NOMO-1 treated with DMSO at 0.1 percent for 48 hours (cell line): ENCODE results near the gene NRXN2.
A peak's percentile ranks its signal among the peaks of the same experiment; 100 is the strongest.

ENCODE experiments used
- DNase-seq: peaks from one replicate; lab custom pipeline; 2025; ENCODE audit not compliant: unreplicated experiment; lab: John Stamatoyannopoulos, UW

The NRXN2 gene

GRCh38 chr11:64594159-64594939 is 128.6 kb downstream of the NRXN2 start:
- DNase-seq, result no peak

GRCh38 chr11:64593156-64594105 is 129.6 kb downstream of the NRXN2 start:
- no peak for DNase-seq

- DNase-seq, result no peak
Observed at GRCh38 chr11:64592656-64593055, 130.3 kb downstream of the NRXN2 start.

DNA sequence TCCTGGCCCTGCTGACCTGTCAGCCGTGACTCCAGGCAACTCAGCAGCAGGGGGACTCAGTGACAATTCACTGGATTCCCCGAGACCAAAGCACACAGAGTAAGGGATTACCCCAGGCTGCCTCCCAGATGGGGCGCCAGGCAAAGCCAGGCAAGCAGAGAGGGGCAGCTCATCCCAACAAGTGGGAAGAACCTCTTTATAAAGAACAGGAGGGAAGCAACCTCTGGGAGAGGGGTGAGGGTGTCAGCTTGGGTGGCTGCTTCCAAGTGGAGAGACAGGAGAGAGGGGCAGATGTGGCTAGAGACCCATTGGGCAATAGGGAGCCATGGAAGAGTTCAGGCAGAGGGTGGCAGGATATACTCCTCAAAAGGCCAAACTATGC is 130.8 kb downstream of the NRXN2 start:
- no peak for DNase-seq

- no peak for DNase-seq
Observed at GRCh38 chr11:64591257-64592233, 131.5 kb downstream of the NRXN2 start.

- no peak for DNase-seq
Observed at GRCh38 chr11:64590763-64591221, 132.2 kb downstream of the NRXN2 start, which contains the start of gene SLC22A12. SLC22A12 (plus strand) TSS chr11:64591220; CDS start chr11:64591557, 337 bp downstream.

- no peak for DNase-seq
Observed at GRCh38 chr11:64588701-64589100, 134.3 kb downstream of the NRXN2 start.

DNA sequence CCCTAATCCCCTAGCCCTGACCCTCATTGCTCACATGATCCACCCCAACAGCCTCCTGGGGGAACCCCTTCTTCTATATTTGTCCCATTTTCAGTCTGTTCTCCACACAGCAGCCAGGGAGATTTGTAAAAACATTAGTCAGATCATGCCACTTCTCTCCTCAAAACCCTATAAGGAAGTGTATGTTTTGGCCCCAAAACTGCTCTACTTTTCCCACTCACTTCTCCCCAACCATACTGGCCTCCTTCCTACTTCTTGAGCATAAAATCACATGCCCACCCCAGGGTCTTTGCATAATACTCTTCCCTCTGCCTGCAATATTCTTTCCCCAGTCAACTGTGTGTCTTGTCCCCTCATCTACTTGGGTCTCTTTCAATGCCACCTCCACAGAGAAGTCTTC is 136.6 kb downstream of the NRXN2 start:
- no peak for DNase-seq

GRCh38 chr11:64585150-64585549 is 137.8 kb downstream of the NRXN2 start:
- peak; percentile 60 for DNase-seq

GRCh38 chr11:64583296-64584262 is 139.4 kb downstream of the NRXN2 start:
- DNase-seq, result no peak

DNA sequence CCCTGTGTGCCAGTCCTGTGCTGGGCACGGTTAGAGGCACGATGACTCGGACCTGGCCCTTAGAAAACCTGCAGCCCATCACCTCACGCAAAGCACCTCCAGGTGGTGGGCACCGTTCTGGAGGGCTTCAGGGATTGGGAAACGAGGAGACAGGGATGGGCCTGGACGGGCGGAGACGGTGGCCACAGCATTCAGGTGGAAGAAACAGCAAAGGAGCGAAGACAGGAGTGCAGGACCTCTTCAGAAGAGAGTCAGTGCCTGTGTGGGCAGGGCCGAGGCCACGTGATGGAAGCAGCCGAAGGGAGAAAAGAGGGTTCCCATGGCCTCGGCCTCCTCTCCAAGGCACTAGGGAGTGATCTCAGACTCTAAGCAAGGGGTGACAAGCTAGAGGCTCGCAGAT is 140.1 kb downstream of the NRXN2 start:
- no peak for DNase-seq

DNA sequence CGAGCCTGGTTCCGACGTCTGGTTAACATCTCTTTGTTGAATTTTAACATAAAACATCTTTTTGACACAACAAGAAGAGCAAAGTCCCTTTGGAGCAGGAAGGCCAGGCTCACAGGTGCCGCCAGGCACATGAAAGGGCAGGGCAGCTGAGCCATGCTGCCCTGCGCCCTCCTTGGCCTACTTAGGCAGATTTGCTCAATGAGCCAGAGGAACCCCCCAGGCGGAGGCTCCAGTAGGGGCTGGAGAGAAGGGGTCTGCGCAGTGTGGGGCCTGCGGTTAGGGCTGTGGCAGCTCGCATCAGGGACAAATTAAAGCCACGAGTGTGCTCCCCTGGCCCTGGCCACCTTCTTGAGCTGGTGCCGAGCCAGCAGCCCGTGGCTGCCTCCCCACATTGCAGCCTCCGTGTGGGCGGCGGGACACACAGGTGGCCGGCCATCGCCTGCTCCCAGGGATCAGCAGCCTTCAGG is 141.9 kb downstream of the NRXN2 start:
- no peak for DNase-seq

DNA sequence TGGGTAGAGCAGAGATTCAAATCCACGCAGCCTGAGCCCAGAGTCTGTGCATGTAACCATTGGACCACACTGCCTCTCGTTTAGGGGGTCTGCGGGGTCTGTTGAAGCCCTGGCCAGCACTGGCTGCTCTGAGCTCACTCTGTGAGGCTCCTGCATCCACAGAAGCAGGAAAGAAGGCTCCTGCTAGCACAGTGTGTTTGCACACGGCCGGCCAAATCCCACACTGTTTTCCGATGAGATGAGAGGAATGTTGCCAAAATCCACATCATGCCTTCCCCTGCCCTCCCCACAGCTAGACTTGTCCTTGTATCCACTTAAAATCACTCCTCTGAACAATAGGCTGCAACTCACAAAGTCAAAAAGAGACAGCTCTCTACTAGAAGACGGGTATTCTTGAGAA is 142.6 kb downstream of the NRXN2 start:
- DNase-seq, result no peak

DNA sequence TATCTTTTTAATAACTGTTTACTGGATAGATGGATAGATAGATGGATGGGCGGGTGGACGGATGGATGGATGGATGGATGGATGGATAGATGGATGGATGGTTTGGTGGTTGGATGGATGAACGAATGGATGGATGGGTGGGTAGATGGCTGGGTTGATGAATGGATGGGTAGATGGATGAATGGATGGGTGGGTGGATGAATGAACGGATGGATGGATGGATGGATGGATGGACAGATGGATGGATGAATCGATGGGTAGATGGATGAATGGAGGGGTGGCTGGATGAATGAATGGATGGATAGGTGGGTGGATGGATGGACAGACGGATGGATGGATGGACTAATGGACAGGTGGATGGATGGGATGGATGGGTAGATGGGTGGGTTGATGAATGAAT is 145.8 kb downstream of the NRXN2 start:
- no peak for DNase-seq

- DNase-seq, result no peak
Observed at GRCh38 chr11:64572143-64572542, 150.9 kb downstream of the NRXN2 start.

- no peak for DNase-seq
Observed at GRCh38 chr11:64571410-64572091, 151.4 kb downstream of the NRXN2 start.

- no peak for DNase-seq
Observed at GRCh38 chr11:64571050-64571409, 152.0 kb downstream of the NRXN2 start.

DNA sequence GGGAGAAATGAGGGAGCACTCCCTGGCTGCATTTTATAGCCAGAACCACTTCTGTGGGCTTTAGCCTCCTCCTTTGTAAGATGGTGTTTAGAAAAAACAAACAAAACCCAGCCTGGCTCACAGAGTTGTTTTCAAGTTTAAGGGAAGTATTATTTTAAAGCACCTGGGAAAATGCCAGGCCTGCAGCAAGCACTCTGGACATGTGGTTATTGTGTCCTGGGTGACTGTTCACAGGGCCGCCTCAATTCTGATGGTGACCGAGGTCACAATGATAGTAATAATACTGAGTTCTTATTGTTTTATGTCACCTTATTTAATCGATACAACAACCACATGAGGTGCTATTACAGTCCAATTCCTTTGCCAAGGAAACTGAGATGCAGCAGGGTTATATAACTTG is 152.7 kb downstream of the NRXN2 start:
- DNase-seq, result no peak
